Measurements from ENCODE around the gene PLCG2. TPM values are rescaled to one million over a fixed set of nuclear protein-coding genes. Genes with fewer than 3 reads are reported as not detected.

The PLCG2 gene
- total RNA-seq, 1 experiment from 2014 or later = 6.0 TPM

DNA sequence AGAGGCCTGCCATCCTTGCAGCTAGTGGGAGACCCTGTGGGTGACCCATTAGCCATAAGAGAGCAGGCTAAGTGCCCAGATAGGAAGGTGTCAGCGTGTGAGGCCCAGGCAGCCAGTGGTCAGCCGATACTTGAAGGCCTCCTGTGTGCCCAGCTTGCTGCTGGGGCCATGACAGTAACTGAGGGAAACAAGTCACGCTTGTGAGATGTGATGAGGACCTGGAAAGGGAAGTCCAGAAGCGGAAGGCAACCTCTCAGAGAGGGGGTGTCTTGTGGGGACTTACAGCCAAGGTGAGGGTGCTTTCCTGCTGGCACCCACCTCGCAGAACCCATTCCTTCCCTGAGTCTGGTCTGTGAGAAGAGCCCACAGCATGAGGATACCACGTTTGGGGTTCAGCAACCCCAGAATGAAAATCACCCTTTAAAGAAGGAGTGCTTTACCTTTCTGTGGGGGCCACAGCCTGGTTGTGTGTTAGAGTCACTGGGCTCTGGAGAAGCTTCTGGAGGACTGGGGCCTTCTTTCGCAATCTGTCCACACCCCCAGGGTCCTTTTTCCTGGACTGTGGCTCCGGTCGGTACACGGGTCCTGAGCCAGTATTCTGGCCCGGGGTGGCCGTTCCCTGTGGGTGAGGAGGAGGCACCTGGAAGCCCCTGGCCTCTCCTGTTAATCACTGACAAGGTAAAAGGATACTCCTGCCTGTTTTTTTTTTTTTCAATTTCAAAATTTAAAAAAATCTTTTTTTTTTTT is 53.9 kb downstream of the PLCG2 start:
- Histone ChIP-seq H4K8ac (replicated peaks; ENCODE audit: insufficient read length, low read depth, low read length) (no peak overlapping the region), H3K9ac (ENCODE audit: extremely low read depth, insufficient read length, low read length) (no peak overlapping the region), H3K9me3 (ENCODE audit: control insufficient read depth, low read depth, low read length) (no peaks in the 10 kb centered on the region), H3K4me1 (ENCODE audit: insufficient read depth, low read length) (peaks cover 3% of the 10 kb centered on the region; the same call in 1 of the 2 replicates), H3K23ac (ENCODE audit: insufficient read length, low read depth, low read length) (no peak overlapping the region), H2BK12ac (ENCODE audit: insufficient read length, low read depth, low read length) (no peak overlapping the region), H2AK5ac (ENCODE audit: insufficient read length, low read length) (no peak overlapping the region), H3K27me3 (ENCODE audit: insufficient read depth, low read length) (no peaks in the 10 kb centered on the region), H2AFZ (ENCODE audit: low read length) (no peak overlapping the region), H3K56ac (ENCODE audit: insufficient read length, low read depth, low read length) (no peak overlapping the region), H3K79me2 (ENCODE audit: insufficient read depth, low read length) (no peaks in the 10 kb centered on the region), H4K91ac (ENCODE audit: insufficient read length, low read depth, low read length) (no peak overlapping the region), H3K4me2 (ENCODE audit: insufficient read depth, insufficient read length, low read length) (no peak overlapping the region), H2BK120ac (ENCODE audit: low read depth, low read length, poor library complexity, severe bottlenecking) (no peak overlapping the region), H3K14ac (ENCODE audit: insufficient read depth, low read length) (no peak overlapping the region), H3K23me2 (ENCODE audit: insufficient read length, low read depth, low read length, poor library complexity, severe bottlenecking) (no peaks in the 10 kb centered on the region), H2BK15ac (ENCODE audit: low read depth, low read length) (no peak overlapping the region), H2BK20ac (ENCODE audit: low read depth, low read length, poor library complexity, severe bottlenecking) (no peak overlapping the region), H3T11ph (ENCODE audit: low read length) (no peak overlapping the region), H4K20me1 (ENCODE audit: control insufficient read depth, insufficient read depth, insufficient read length) (no peaks in the 10 kb centered on the region), H3K79me1 (ENCODE audit: insufficient read depth, low read depth, low read length, poor library complexity, severe bottlenecking) (no peaks in the 10 kb centered on the region), H4K5ac (ENCODE audit: insufficient read length, low read depth, low read length) (no peak overlapping the region), H3K4ac (ENCODE audit: low read depth, low read length) (no peak overlapping the region), H3K18ac (ENCODE audit: insufficient read length, low read depth, low read length) (no peak overlapping the region), H2BK5ac (ENCODE audit: insufficient read length, low read length) (no peak overlapping the region), H3K27ac (ENCODE audit: insufficient read length, low read depth, low read length) (no peak overlapping the region)
- Mint-ChIP-seq H3K4me3 (no peak overlapping the region), H3K4me1 (peaks cover 20 to 23% of the 10 kb centered on the region in 2 experiments), H3K9me3 (no peaks in the 10 kb centered on the region; a peak in 1 of 5 replicates), H3K27me3 (ENCODE audit: low read depth) (no peaks in the 10 kb centered on the region), H3K27ac (0 out of 7 replicates have a peak overlapping the region, but pooled peaks of 1 of the 3 experiments have one; percentile 23), H3K36me3 (ENCODE audit: insufficient read depth in 1 of 3, low read depth in 3 of 3) (no peaks in the 10 kb centered on the region)
- TF ChIP-seq, protein P1, sequence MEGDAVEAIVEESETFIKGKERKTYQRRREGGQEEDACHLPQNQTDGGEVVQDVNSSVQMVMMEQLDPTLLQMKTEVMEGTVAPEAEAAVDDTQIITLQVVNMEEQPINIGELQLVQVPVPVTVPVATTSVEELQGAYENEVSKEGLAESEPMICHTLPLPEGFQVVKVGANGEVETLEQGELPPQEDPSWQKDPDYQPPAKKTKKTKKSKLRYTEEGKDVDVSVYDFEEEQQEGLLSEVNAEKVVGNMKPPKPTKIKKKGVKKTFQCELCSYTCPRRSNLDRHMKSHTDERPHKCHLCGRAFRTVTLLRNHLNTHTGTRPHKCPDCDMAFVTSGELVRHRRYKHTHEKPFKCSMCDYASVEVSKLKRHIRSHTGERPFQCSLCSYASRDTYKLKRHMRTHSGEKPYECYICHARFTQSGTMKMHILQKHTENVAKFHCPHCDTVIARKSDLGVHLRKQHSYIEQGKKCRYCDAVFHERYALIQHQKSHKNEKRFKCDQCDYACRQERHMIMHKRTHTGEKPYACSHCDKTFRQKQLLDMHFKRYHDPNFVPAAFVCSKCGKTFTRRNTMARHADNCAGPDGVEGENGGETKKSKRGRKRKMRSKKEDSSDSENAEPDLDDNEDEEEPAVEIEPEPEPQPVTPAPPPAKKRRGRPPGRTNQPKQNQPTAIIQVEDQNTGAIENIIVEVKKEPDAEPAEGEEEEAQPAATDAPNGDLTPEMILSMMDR (conservative IDR thresholded peaks at IDR 0.05) = no peak
- WGBS (ENCODE audit: extremely low coverage, insufficient read length, low lambda C conversion rate) = no CpG with 5 or more reads among the region's 12 CpGs
- DNase-seq = no peak
